Activated CD4-positive, alpha-beta T cell treated with anti-CD3 and anti-CD28 coated beads for 36 hours (primary cell): ENCODE measurements around the gene FOXO1. TPM values are rescaled to one million over a fixed set of nuclear protein-coding genes. Genes with fewer than 3 reads are reported as not detected.

ENCODE experiments used
- ATAC-seq: fragments of 200-7000 bp; cut with Tn5 transposase; one replicate; pipeline ENCODE4 v1.10.0; 2021; ENCODE audit warnings: mild to moderate bottlenecking, moderate library complexity
- CTCF ChIA-PET: fragments of 350-600 bp; sonication (Branson Sonifier 250); formaldehyde crosslinking; loops from one replicate; lab custom pipeline; 2021; ENCODE audit warnings: antibody characterized with exemption; lab: Charles Lee
- POLR2A ChIA-PET: fragments of 350-600 bp; sonication (Branson Sonifier 250); formaldehyde crosslinking; loops from one replicate; lab custom pipeline; 2021; ENCODE audit warnings: antibody characterized with exemption, inconsistent platforms; lab: Charles Lee
- DNase-seq: peaks from one replicate; pipeline ENCODE4 v3.0.0-alpha.2; 2020
- H3K27ac Mint-ChIP-seq: one replicate; pipeline ENCODE4 v1.8.0; 2021; ENCODE audit warnings: mixed read lengths
- H3K27me3 Mint-ChIP-seq: one replicate; pipeline ENCODE4 v1.8.0; 2021; ENCODE audit warnings: mixed read lengths
- H3K36me3 Mint-ChIP-seq: one replicate; pipeline ENCODE4 v1.8.0; 2021; ENCODE audit warnings: low read depth, mixed read lengths
- H3K4me1 Mint-ChIP-seq: one replicate; pipeline ENCODE4 v1.8.0; 2021; ENCODE audit warnings: mixed read lengths
- H3K4me3 Mint-ChIP-seq: one replicate; pipeline ENCODE4 v1.8.0; 2021; ENCODE audit warnings: mild to moderate bottlenecking, moderate library complexity, mixed read lengths
- H3K9me3 Mint-ChIP-seq: one replicate; pipeline ENCODE4 v1.8.0; 2021; ENCODE audit warnings: low read depth, mixed read lengths
- intact Hi-C, 2 experiments: fragments of 100-400 bp; cut with DNase I in 1 of 2; cut with micrococcal nuclease in 1 of 2; formaldehyde crosslinking; loops; one replicate each; pipeline versions ENCODE4 v1.14.2 to v1.15.1; 2022 to 2024; cut with DNase I, micrococcal nuclease
- total RNA-seq, 2 experiments: library from RNA; stranded (reverse); gene quantifications; one replicate each; pipeline ENCODE4 v1.2.3, GENCODE V29; 2021

Gene FOXO1
- total RNA-seq, 2 experiments from 2014 or later = 37.5 to 42.5 TPM

DNA sequence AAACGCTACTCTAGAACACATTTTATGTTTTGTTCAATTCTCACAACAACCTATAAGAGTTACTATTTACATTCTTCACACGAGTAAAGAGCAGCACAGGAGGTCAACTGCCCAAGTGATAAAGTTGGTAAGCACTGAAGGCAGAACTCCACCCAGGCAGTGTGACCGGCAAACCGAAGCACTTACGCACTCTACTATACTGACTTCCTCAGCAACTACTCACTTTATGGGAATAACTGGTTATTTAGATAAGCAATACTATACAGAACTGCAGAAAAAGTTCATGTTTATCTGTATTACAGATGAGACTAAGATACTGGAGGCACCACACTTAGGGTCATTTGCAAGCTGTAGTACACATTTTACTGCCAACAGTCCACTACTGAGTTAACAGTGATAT lies 28.8 kb downstream of the FOXO1 start:
- ChIA-PET POLR2A (interaction anchor here (0.6 kb wide), 1 partner anchor 25 kb away, joined by 4 read pairs; no protein-coding TSS in a partner anchor), CTCF (interaction anchor here (1.3 to 1.7 kb wide), 2 partner anchors 9 to 60 kb away, joined by 3 read pairs; no protein-coding TSS in a partner anchor)
- Mint-ChIP-seq H3K27me3 (no peaks in the 10 kb centered on the region), H3K27ac (peak overlapping the region; percentile 7), H3K9me3 (no peaks in the 10 kb centered on the region), H3K4me1 (peaks cover 89% of the 10 kb centered on the region), H3K36me3 (peaks cover 28% of the 10 kb centered on the region), H3K4me3 (no peak overlapping the region)
- DNase-seq = no peak
- intact Hi-C loops = no loop called here
- no peak for ATAC-seq

DNA sequence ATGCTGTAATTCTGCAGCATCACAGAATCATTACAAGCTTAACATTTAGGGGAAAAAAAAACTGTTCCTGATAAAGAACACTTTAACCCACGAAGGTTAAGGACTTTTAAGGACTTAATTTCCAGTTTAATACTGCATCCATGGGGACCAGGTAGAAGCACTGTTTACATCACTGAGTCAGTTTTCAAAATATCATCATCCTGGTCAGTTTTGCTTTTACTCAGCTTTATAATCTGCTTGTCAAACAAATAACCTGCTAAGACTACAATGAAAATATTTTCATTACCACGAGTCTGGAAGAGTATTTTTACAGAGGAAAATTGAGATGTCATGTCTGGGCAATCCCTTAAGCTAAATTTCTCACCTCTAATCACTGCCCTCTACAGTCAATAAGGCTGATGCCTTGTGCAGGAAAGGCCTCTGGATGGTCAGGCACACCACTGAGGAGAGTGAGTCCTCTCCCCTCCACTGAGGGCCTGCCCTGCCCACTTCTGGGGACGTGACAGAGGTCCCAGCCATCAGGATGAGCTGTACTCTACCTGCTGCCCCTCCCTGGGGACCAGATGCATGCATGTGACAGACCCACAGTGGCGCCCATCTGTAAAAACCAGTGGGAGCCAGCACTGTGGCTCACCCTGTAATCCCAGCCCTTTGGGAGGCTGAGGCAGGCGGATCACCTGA lies 31.0 kb downstream of the FOXO1 start:
- Mint-ChIP-seq H3K36me3 (peaks cover 41% of the 10 kb centered on the region), H3K9me3 (no peaks in the 10 kb centered on the region)
- peak; percentile 45 for ATAC-seq

DNA sequence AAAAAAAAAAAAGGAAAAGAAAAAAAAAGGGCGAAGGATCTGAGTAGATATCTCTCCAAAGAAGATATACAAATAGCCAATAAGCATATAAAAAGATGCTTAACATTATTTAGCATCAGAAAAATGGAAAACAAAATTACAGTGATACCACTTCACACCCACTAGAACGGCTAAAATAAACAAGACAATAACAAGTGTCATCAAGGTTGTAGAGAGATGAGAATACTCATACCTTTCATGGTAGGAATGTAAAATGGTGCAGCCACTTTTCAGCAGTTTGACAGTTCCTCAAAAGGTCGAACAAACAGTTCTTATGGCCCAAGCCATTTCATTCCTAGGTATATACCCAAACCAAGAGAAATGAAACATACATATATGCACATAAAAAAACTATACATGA lies 33.5 kb downstream of the FOXO1 start:
- Mint-ChIP-seq H3K27ac (peak overlapping the region; percentile 20), H3K27me3 (no peaks in the 10 kb centered on the region), H3K9me3 (no peaks in the 10 kb centered on the region), H3K36me3 (peaks cover 52% of the 10 kb centered on the region), H3K4me1 (peaks cover 87% of the 10 kb centered on the region), H3K4me3 (no peak overlapping the region)
- ChIA-PET POLR2A (interaction anchor here (0.7 to 1.2 kb wide), 2 partner anchors 9 to 19 kb away, joined by 3 to 4 read pairs; no protein-coding TSS in a partner anchor), CTCF (no interaction called here)
- intact Hi-C loops = no loop called here
- ATAC-seq = no peak
- no peak for DNase-seq

More for the DNA sequence above, 31.0 kb downstream of the FOXO1 start:
- Mint-ChIP-seq H3K27me3 (no peaks in the 10 kb centered on the region), H3K4me3 (no peak overlapping the region), H3K27ac (peak overlapping the region; percentile 63), H3K4me1 (peaks cover 88% of the 10 kb centered on the region)
- intact Hi-C loops = loop anchor here in 1 of 2 experiments (1.0 to 2.0 kb wide), 2 partner anchors 9 to 17 kb away; no protein-coding TSS in a partner anchor
- ChIA-PET CTCF (interaction anchor here (1.0 to 1.6 kb wide), 4 partner anchors 10 to 566 kb away, joined by 3 to 7 read pairs (median 4); no protein-coding TSS in a partner anchor), POLR2A (no interaction called here)
- DNase-seq = no peak

- no peak for ATAC-seq
- H3K27ac Mint-ChIP-seq = peak overlapping the region; percentile 84
- peaks cover 88% of the 10 kb centered on the region for H3K4me1 Mint-ChIP-seq
- ChIA-PET CTCF (interaction anchor here (1.2 to 2.0 kb wide), 3 partner anchors 32 to 159 kb away, joined by 3 to 5 read pairs (median 5); no protein-coding TSS in a partner anchor), POLR2A (interaction anchor here (1.2 kb wide), 1 partner anchor 11 kb away, joined by 3 read pairs; no protein-coding TSS in a partner anchor)
- H3K4me3 Mint-ChIP-seq = peak overlapping the region; percentile 47
- H3K36me3 Mint-ChIP-seq = peaks cover 51% of the 10 kb centered on the region
- DNase-seq = no peak
- intact Hi-C loops = no loop called here
- H3K9me3 Mint-ChIP-seq = no peaks in the 10 kb centered on the region
- no peaks in the 10 kb centered on the region for H3K27me3 Mint-ChIP-seq
Measured at GRCh38 chr13:40631605-40632004, 34.8 kb downstream of the FOXO1 start.

DNA sequence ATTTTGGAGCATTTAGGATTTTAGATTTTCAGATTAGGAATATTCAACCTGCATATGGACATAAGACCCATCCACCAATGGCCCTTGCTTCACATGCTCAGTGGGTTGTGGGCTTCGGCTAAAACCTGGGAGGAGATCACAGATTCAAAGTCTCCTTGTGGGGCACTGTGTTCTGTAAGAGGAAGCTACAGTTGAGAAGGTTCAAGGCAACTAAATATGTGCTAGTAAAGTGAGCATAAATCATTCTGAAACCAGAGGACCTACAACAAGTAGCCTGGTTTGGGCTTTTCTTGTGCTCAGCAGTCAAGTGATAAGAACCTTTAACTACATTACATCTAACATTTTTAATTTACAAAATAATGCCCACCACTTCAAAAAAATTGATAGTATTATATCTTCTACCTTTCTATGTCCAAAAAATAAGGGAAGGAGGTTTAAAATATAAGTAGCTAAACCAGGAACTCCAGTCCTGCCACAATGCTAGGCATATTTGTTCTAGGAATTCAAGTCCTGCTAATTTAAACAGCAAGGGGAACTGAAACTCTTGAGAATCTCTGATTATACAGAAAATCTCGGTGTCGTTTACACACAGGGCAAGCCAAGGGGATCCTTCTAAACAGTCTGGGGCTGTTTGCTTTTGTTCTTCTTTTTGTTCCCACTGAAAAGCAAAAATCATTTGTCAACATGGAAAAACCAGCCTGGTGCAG lies 36.6 kb downstream of the FOXO1 start:
- ATAC-seq = peak; percentile 55
- Mint-ChIP-seq H3K27me3 (no peaks in the 10 kb centered on the region), H3K4me1 (peaks cover 88% of the 10 kb centered on the region), H3K27ac (peak overlapping the region; percentile 42), H3K36me3 (peaks cover 47% of the 10 kb centered on the region), H3K4me3 (no peak overlapping the region), H3K9me3 (no peaks in the 10 kb centered on the region)
- intact Hi-C loops = no loop called here
- no peak for DNase-seq
- ChIA-PET POLR2A (interaction anchor here (0.6 kb wide), 1 partner anchor 17 kb away, joined by 3 read pairs; no protein-coding TSS in a partner anchor), CTCF (interaction anchor here (0.8 to 2.0 kb wide), 5 partner anchors 10 to 38 kb away, joined by 3 to 7 read pairs (median 5); no protein-coding TSS in a partner anchor)

DNA sequence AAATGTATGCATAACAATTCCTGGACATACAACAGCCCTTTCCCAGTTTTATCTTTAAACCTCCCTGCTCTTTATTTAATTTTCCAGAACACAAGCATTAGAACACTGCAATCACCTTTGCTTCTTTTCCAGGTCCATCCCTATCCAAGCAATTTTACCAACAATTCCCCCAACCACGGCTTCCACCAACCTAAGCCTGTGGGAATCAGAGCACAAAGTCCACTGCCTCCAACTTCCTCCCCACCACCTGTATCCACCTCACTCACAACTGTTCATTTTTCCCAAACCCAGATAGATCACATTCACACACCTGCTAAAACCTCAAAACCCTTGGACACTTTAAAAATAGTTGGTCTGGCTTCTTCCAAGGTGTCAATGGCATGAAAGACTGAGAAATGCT lies 39.5 kb downstream of the FOXO1 start:
- H3K27me3 Mint-ChIP-seq = no peaks in the 10 kb centered on the region
- CTCF ChIA-PET = no interaction called here
- H3K9me3 Mint-ChIP-seq = no peaks in the 10 kb centered on the region
- DNase-seq = no peak
- no peak overlapping the region for H3K4me3 Mint-ChIP-seq
- H3K4me1 Mint-ChIP-seq = peaks cover 88% of the 10 kb centered on the region
- no peak for ATAC-seq
- POLR2A ChIA-PET = no interaction called here
- intact Hi-C loops = loop anchor here in 1 of 2 experiments (1.0 kb wide), 1 partner anchor 8 kb away; no protein-coding TSS in a partner anchor
- peaks cover 44% of the 10 kb centered on the region for H3K36me3 Mint-ChIP-seq
- peak overlapping the region; percentile 11 for H3K27ac Mint-ChIP-seq

DNA sequence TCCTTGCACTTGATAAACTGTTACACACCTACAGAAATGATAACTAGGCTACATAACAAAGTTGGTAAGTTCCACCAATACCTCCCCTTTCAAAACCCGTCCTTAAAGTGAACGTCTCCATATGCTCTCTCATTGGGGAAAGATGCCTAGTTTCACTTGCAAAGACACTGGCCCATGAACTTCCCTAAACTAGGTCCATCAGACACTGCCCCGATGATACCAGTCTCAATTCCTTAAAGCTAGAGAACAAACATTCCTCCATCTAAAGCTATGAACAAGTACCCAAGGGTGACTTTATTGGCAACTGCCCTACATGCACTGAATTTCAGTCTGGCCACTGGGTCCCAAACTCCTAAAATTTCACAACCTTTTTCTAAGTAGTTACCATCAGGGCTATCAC lies 39.9 kb downstream of the FOXO1 start:
- Mint-ChIP-seq H3K4me1 (peaks cover 86% of the 10 kb centered on the region), H3K9me3 (no peaks in the 10 kb centered on the region), H3K4me3 (no peak overlapping the region), H3K27me3 (no peaks in the 10 kb centered on the region), H3K36me3 (peaks cover 41% of the 10 kb centered on the region), H3K27ac (peak overlapping the region; percentile 49)
- no peak for DNase-seq
- intact Hi-C loops = loop anchor here in 1 of 2 experiments (1.0 kb wide), 1 partner anchor 9 kb away; no protein-coding TSS in a partner anchor
- no peak for ATAC-seq
- ChIA-PET POLR2A (no interaction called here), CTCF (no interaction called here)

DNA sequence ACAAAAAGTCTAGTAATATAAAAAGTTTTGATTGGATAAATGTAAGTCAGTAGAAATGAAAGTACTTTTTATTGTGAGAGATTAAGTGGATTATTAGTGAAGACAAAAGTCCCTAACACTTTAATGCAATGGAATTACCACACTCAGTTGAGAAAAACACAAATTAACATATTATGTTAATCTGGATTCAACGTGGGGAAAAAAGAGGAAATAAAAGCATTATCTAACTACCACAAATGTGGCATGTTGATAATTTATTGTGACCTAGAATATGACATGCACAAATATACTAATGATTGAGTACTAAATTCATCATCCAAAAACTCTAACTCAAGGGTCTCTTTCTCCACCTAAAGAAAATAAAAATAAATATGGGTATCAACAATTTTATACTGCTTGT lies 41.5 kb downstream of the FOXO1 start:
- Mint-ChIP-seq H3K27me3 (no peaks in the 10 kb centered on the region), H3K9me3 (no peaks in the 10 kb centered on the region), H3K4me1 (peaks cover 81% of the 10 kb centered on the region), H3K4me3 (no peak overlapping the region), H3K36me3 (peaks cover 35% of the 10 kb centered on the region), H3K27ac (peak overlapping the region; percentile 42)
- DNase-seq (no peak), ATAC-seq (no peak)
- ChIA-PET CTCF (interaction anchor here (1.2 kb wide), 2 partner anchors 16 to 22 kb away, joined by 3 to 4 read pairs; no protein-coding TSS in a partner anchor), POLR2A (no interaction called here)
- intact Hi-C loops = no loop called here

GRCh38 chr13:40624383-40624782 lies 42.1 kb downstream of the FOXO1 start:
- Mint-ChIP-seq H3K4me1 (peaks cover 81% of the 10 kb centered on the region), H3K9me3 (no peaks in the 10 kb centered on the region), H3K4me3 (no peak overlapping the region), H3K27me3 (no peaks in the 10 kb centered on the region), H3K27ac (peak overlapping the region; percentile 40), H3K36me3 (peaks cover 35% of the 10 kb centered on the region)
- intact Hi-C loops = no loop called here
- POLR2A ChIA-PET = interaction anchor here (0.6 kb wide), 1 partner anchor 85 kb away, joined by 7 read pairs; no protein-coding TSS in a partner anchor
- peak; percentile 78 for DNase-seq
- CTCF ChIA-PET = interaction anchor here (0.6 to 1.2 kb wide), 4 partner anchors 16 to 370 kb away, joined by 3 to 4 read pairs (median 3); no protein-coding TSS in a partner anchor
- ATAC-seq = peak; percentile 86

- CTCF ChIA-PET = no interaction called here
Measured at GRCh38 chr13:40622761-40623160, 43.7 kb downstream of the FOXO1 start.

GRCh38 chr13:40622246-40622645 lies 44.2 kb downstream of the FOXO1 start:
- intact Hi-C loops = no loop called here
- H3K27ac Mint-ChIP-seq = peak overlapping the region; percentile 68
- ChIA-PET CTCF (interaction anchor here (1.2 kb wide), 1 partner anchor 10 kb away, joined by 3 read pairs; no protein-coding TSS in a partner anchor), POLR2A (no interaction called here)
- no peak for DNase-seq
- H3K9me3 Mint-ChIP-seq = no peaks in the 10 kb centered on the region
- no peak overlapping the region for H3K4me3 Mint-ChIP-seq
- ATAC-seq = no peak
- H3K27me3 Mint-ChIP-seq = no peaks in the 10 kb centered on the region
- peaks cover 39% of the 10 kb centered on the region for H3K36me3 Mint-ChIP-seq
- peaks cover 86% of the 10 kb centered on the region for H3K4me1 Mint-ChIP-seq

More at GRCh38 chr13:40622761-40623160, 43.7 kb downstream of the FOXO1 start:
- peaks cover 38% of the 10 kb centered on the region for H3K36me3 Mint-ChIP-seq
- peak overlapping the region; percentile 68 for H3K27ac Mint-ChIP-seq
- no peak for ATAC-seq
- H3K4me1 Mint-ChIP-seq = peaks cover 83% of the 10 kb centered on the region
- intact Hi-C loops = no loop called here
- POLR2A ChIA-PET = no interaction called here
- no peak for DNase-seq
- no peak overlapping the region for H3K4me3 Mint-ChIP-seq
- no peaks in the 10 kb centered on the region for H3K9me3 Mint-ChIP-seq
- H3K27me3 Mint-ChIP-seq = no peaks in the 10 kb centered on the region
